B cell (primary cell): ENCODE results near the gene NTMT1. TPM values are rescaled to one million over a fixed set of nuclear protein-coding genes. Genes with fewer than 3 reads are reported as not detected.

Source experiments
- ATAC-seq: fragments of 200-7000 bp; cut with Tn5 transposase; one replicate; pipeline ENCODE4 v1.10.0; 2021; ENCODE audit warnings: low read depth, mild to moderate bottlenecking, moderate number of reproducible peaks, moderate library complexity
- CTCF ChIA-PET: fragments of 350-600 bp; sonication (Branson Sonifier 250); formaldehyde crosslinking; loops from one replicate; lab custom pipeline; 2021; ENCODE audit warnings: antibody characterized with exemption, inconsistent platforms; lab: Charles Lee
- POLR2A ChIA-PET: fragments of 350-600 bp; sonication (Branson Sonifier 250); formaldehyde crosslinking; loops from one replicate; lab custom pipeline; 2021; ENCODE audit warnings: antibody characterized with exemption; lab: Charles Lee
- DNase-seq: peaks from one replicate; pipeline ENCODE4 v3.0.0; 2013
- H2AFZ ChIP-seq: 2 replicates; pipeline ENCODE4 v1.6.1; 2012; ENCODE audit warnings: mild to moderate bottlenecking, low read depth, low read length; ENCODE audit not compliant: insufficient read depth, poor library complexity, severe bottlenecking
- H3K27ac ChIP-seq, 2 donors: 1 replicate in 1 of 2; 2 replicates in 1 of 2; pipeline ENCODE4 v1.5.1; 2012 to 2013; ENCODE audit warnings: low read length in 2 of 2, mild to moderate bottlenecking in 2 of 2, moderate library complexity in 1 of 2
- H3K27me3 ChIP-seq, 4 experiments: fragments of 200-600 bp in 1 of 4; sonication (generic) in 1 of 4; replicated peaks in 1 of 4; 1 replicate in 2 of 4; 2 replicates in 2 of 4; pipeline versions ENCODE4 v1.6.1 to v1.7.0; 2013 to 2016; ENCODE audit warnings: low read length in 3 of 4, mild to moderate bottlenecking in 2 of 4, mixed read lengths in 1 of 4, moderate library complexity in 1 of 4; ENCODE audit not compliant: insufficient read depth in 4 of 4, control insufficient read depth in 3 of 4; ENCODE audit errors: control extremely low read depth in 1 of 4
- H3K36me3 ChIP-seq, 2 experiments: replicated peaks in 1 of 2; 1 replicate in 1 of 2; 2 replicates in 1 of 2; pipeline versions ENCODE4 v1.6.1 to v1.7.1; 2013; ENCODE audit warnings: low read length in 1 of 2; ENCODE audit not compliant: insufficient read depth in 2 of 2, control insufficient read depth in 1 of 2; ENCODE audit errors: control extremely low read depth in 1 of 2, extremely low read depth in 1 of 2
- H3K4me1 ChIP-seq, 2 donors: fragments of 200-600 bp in 1 of 2; sonication (generic) in 1 of 2; 1 replicate in 1 of 2; 2 replicates in 1 of 2; pipeline versions ENCODE4 v1.5.1 to v1.6.1; 2013 to 2017; ENCODE audit warnings: low read length in 2 of 2; ENCODE audit not compliant: control insufficient read depth in 2 of 2, insufficient read depth in 2 of 2
- H3K4me2 ChIP-seq: replicated peaks from 2 replicates; pipeline ENCODE3; 2012; ENCODE audit warnings: mild to moderate bottlenecking, low read depth, low read length; ENCODE audit not compliant: poor library complexity, severe bottlenecking
- H3K4me3 ChIP-seq, 5 experiments: fragments of 200-600 bp in 1 of 5; sonication (generic) in 1 of 5; 1 replicate in 3 of 5; 2 replicates in 2 of 5; pipeline versions ENCODE4 v1.5.1 to v1.7.0; 2011 to 2016; ENCODE audit warnings: low read length in 4 of 5, mild to moderate bottlenecking in 4 of 5, low read depth in 2 of 5, control low read depth in 1 of 5, moderate library complexity in 1 of 5; ENCODE audit not compliant: insufficient read depth in 1 of 5; ENCODE audit errors: control extremely low read depth in 1 of 5, extremely low read depth in 1 of 5
- H3K79me2 ChIP-seq: fragments of 200-600 bp; sonication (generic); one replicate; pipeline ENCODE4 v1.6.0; 2016; ENCODE audit warnings: low read length; ENCODE audit not compliant: control insufficient read depth, insufficient read depth
- H3K9ac ChIP-seq: fragments of 200-600 bp; sonication (generic); 2 replicates; pipeline ENCODE4 v1.6.1; 2017; ENCODE audit warnings: mild to moderate bottlenecking, low read length, moderate library complexity
- H3K9me3 ChIP-seq, 3 donors: one replicate each; pipeline versions ENCODE4 v1.6.1 to v1.7.1; 2013; ENCODE audit warnings: low read length in 2 of 3; ENCODE audit not compliant: control insufficient read depth in 2 of 3, insufficient read depth in 1 of 3; ENCODE audit errors: control extremely low read depth in 1 of 3
- H4K20me1 ChIP-seq: 2 replicates; pipeline ENCODE4 v1.6.0; 2012; ENCODE audit warnings: mild to moderate bottlenecking, low read length; ENCODE audit not compliant: insufficient read depth, control insufficient read depth, poor library complexity, severe bottlenecking
- H3K27ac Mint-ChIP-seq: one replicate; pipeline ENCODE4 v1.8.0; 2021; ENCODE audit warnings: mixed read lengths
- H3K27me3 Mint-ChIP-seq: one replicate; pipeline ENCODE4 v1.8.0; 2021; ENCODE audit warnings: mixed read lengths
- H3K4me1 Mint-ChIP-seq: one replicate; pipeline ENCODE4 v1.8.0; 2021; ENCODE audit warnings: mixed read lengths
- H3K4me3 Mint-ChIP-seq: one replicate; pipeline ENCODE4 v1.8.0; 2021; ENCODE audit warnings: mixed read lengths
- H3K9me3 Mint-ChIP-seq: one replicate; pipeline ENCODE4 v1.8.0; 2022; ENCODE audit warnings: mixed read lengths; ENCODE audit not compliant: insufficient read depth
- EZH2 ChIP-seq: IDR thresholded peaks from 2 replicates; pipeline ENCODE4 v1.6.1; 2012; ENCODE audit warnings: borderline replicate concordance, low read depth, mild to moderate bottlenecking, moderate library complexity, low read length; ENCODE audit not compliant: insufficient read depth, poor library complexity, severe bottlenecking
- WGBS: methylation state at CpG from one replicate; pipeline ENCODE4 v1.1.5; 2013; ENCODE audit warnings: missing lambda C conversion rate; ENCODE audit not compliant: insufficient coverage; 5-methylcytosine and 5-hydroxymethylcytosine counted together
- intact Hi-C: fragments of 100-400 bp; cut with micrococcal nuclease; formaldehyde crosslinking; loops from one replicate; pipeline ENCODE4 v1.10.0; 2022
- polyA plus RNA-seq: library from polyadenylated mRNA; depleted of rRNA; stranded (reverse); fragments of >200 nt; gene quantifications from 2 replicates; pipeline ENCODE4 v1.2.3, GENCODE V29; 2012
- total RNA-seq, 2 donors: library from RNA; stranded (reverse); fragments of 120-200 nt in 1 of 2; gene quantifications; 1 replicate in 1 of 2; 2 replicates in 1 of 2; pipeline versions ENCODE4 v1.2.3 to v1.2.4, GENCODE V29; 2013 to 2022
- TF ChIP-seq, protein P1 (sequence below): fragments of 200-600 bp; IDR thresholded peaks from one replicate; pipeline ENCODE4 v1.8.0; 2022; ENCODE audit warnings: antibody characterized with exemption, mild to moderate bottlenecking

The NTMT1 gene
- total and polyA plus RNA-seq, 2 donors (not counting 1 experiment from before 2014, with no cell fraction given) = 21.8 to 35.3 TPM

DNA sequence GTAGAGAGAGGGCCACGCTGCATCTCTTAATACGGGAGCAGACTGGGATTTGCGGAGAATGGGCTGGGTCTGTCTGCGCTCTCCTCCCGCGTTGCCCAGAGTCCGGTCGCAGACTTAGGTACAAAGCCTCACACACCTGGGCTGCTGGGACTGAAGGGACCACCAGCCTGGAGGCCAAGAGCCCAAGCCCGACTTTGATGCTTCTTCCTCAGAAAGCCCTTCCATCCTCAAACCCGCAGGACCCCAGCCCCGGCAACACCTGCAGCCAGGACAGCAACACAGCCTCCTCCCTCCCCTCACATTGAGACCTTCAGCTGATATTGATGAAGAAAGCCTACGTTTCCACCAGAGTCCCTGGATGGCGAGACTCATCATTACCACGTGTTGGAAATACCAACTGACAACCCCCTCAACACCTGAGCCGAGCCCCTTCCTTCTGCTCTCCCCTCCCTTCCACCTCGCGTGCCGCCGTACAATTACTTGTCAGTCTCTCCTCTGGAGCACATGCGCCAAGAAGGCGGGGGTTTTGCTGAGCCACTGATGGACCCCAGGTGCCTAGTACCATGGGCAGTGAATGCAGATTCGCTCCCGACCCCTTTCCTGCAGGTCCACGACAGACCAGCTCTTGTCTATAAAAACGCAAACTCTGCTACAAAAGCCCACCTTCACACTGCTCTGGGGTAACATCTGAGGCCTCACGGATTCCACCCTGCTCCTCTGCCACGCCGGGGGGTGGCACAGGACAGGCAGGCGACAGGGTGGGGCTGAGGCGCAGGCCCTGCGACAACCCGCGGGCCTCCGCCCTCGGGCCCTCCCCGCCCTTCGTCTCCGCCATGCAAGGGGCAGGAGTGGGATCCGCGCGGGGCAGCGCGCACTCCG is 15.1 kb downstream of the NTMT1 start:
- no peak for TF ChIP-seq EZH2
- TF ChIP-seq, protein P1, sequence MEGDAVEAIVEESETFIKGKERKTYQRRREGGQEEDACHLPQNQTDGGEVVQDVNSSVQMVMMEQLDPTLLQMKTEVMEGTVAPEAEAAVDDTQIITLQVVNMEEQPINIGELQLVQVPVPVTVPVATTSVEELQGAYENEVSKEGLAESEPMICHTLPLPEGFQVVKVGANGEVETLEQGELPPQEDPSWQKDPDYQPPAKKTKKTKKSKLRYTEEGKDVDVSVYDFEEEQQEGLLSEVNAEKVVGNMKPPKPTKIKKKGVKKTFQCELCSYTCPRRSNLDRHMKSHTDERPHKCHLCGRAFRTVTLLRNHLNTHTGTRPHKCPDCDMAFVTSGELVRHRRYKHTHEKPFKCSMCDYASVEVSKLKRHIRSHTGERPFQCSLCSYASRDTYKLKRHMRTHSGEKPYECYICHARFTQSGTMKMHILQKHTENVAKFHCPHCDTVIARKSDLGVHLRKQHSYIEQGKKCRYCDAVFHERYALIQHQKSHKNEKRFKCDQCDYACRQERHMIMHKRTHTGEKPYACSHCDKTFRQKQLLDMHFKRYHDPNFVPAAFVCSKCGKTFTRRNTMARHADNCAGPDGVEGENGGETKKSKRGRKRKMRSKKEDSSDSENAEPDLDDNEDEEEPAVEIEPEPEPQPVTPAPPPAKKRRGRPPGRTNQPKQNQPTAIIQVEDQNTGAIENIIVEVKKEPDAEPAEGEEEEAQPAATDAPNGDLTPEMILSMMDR = no peak
- H3K9me3 Mint-ChIP-seq = no peaks in the 10 kb centered on the region
- peaks cover 2 to 30% of the 10 kb centered on the region in 2 experiments for H3K36me3 ChIP-seq
- H3K4me1 Mint-ChIP-seq = peaks cover 26% of the 10 kb centered on the region
- ChIA-PET POLR2A (interaction anchor here (1.8 kb wide), 1 partner anchor 15 kb away, joined by 9 read pairs; the partner anchor contains the start of gene NTMT1), CTCF (interaction anchor here (1.1 to 6.2 kb wide), 4 partner anchors 15 to 509 kb away, joined by 3 to 66 read pairs (median 4); partner anchors contain the start of gene NTMT1)
- H3K27ac Mint-ChIP-seq = peak overlapping the region; percentile 91
- peak overlapping the region; percentile 89 for H3K9ac ChIP-seq
- peak overlapping the region; percentile 99 for H3K4me2 ChIP-seq
- 22% methylated on average over 44 of the region's 44 CpGs for WGBS
- H3K4me3 Mint-ChIP-seq = peak overlapping the region; percentile 87
- no peak for DNase-seq
- H3K27me3 Mint-ChIP-seq = no peaks in the 10 kb centered on the region
- peaks cover 38% of the 10 kb centered on the region for H4K20me1 ChIP-seq
- H3K4me1 ChIP-seq = peaks cover 12 to 17% of the 10 kb centered on the region in 2 donors
- peak overlapping the region; percentile 43 to 86 for H3K27ac ChIP-seq
- H3K9me3 ChIP-seq = no peaks in the 10 kb centered on the region
- H3K4me3 ChIP-seq = peak overlapping the region; percentile 61 to 91 (median 84)
- H3K27me3 ChIP-seq = no peaks in the 10 kb centered on the region
- peak overlapping the region; percentile 92 for H2AFZ ChIP-seq
- ATAC-seq = no peak
- intact Hi-C loops = loop anchor here (5.0 kb wide), 1 partner anchor 96 kb away; no protein-coding TSS in a partner anchor
- H3K79me2 ChIP-seq = peaks cover 29% of the 10 kb centered on the region
